Erythroblast (primary cell): ENCODE results near the gene CFAP54.

Experiments
- GATA1 ChIP-seq: IDR thresholded peaks from 2 replicates; pipeline ENCODE4 v1.6.1; 2011; ENCODE audit warnings: low read depth, mild to moderate bottlenecking, control low read depth, low read length, moderate library complexity
- POLR2A ChIP-seq: IDR thresholded peaks from 2 replicates; pipeline ENCODE4 v1.6.1; 2011; ENCODE audit warnings: mild to moderate bottlenecking, low read length

GRCh38 chr12:96502477-96502876 lies 13.1 kb downstream of the CFAP54 start:
- TF ChIP-seq POLR2A (no peak), GATA1 (no peak)
